Chondrocyte (in vitro differentiated cells): ENCODE measurements around the gene GYG2. TPM values are rescaled to one million over a fixed set of nuclear protein-coding genes. Genes with fewer than 3 reads are reported as not detected.

Experiments
- DNase-seq: peaks from one replicate; pipeline ENCODE4 v3.0.0; 2021; ENCODE audit warnings: mixed read lengths, low spot score
- H3K27ac Mint-ChIP-seq: one replicate; pipeline ENCODE4 v1.8.0; 2021; ENCODE audit warnings: mild to moderate bottlenecking, moderate library complexity, mixed read lengths; ENCODE audit not compliant: unreplicated experiment
- H3K27me3 Mint-ChIP-seq: 2 replicates; pipeline ENCODE4 v1.8.0; 2021; ENCODE audit warnings: low read depth, mixed read lengths
- H3K36me3 Mint-ChIP-seq: 2 replicates; pipeline ENCODE4 v1.8.0; 2021; ENCODE audit warnings: low read depth, mixed read lengths
- H3K4me1 Mint-ChIP-seq: 2 replicates; pipeline ENCODE4 v1.8.0; 2021; ENCODE audit warnings: low read depth, mild to moderate bottlenecking, mixed read lengths
- H3K4me3 Mint-ChIP-seq: one replicate; pipeline ENCODE4 v1.8.0; 2021; ENCODE audit warnings: mild to moderate bottlenecking, moderate library complexity, mixed read lengths; ENCODE audit not compliant: unreplicated experiment
- H3K9me3 Mint-ChIP-seq: 2 replicates; pipeline ENCODE4 v1.8.0; 2021; ENCODE audit warnings: low read depth, mixed read lengths
- total RNA-seq: library from RNA; stranded (reverse); gene quantifications from 3 replicates; pipeline ENCODE4 v1.2.1, GENCODE V29; 2021
- TF ChIP-seq, protein P1 (sequence below): fragments of 200-600 bp; sonication (generic); IDR thresholded peaks from 2 replicates; pipeline ENCODE4 v1.5.0; 2021; ENCODE audit warnings: antibody characterized with exemption, mild to moderate bottlenecking, moderate library complexity

Gene GYG2
- total RNA-seq, 1 donor from 2014 or later: 12.1 TPM

DNA sequence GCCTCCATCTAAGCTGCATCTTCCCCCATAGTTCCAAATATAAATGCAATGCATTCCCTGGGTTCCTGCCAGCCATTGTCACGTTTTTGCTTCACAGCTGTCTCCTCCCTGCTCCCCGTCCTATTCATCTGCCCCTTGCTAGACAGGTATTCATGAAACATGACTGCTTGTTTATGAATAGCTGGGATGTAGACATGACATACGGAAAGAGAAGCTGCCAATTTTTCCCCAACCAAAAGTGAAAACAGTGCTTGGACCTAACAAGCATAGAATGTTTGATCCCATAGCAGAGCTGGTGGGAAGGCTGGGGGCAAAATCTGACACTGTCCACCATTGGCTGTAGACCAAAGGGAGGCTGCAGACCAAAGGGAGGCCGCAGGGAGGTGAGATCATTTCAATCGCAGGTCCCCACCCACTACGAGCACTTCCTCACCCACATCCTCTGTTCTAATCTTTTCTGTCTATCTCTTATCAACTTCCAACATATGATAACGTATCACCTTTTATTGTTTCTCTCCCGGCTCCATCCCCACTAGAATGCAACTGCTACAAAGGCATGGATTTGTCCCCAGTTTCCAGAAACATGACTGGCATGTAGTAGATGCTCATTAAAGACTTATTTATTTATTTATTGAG lies 8.5 kb upstream of the GYG2 start:
- no peaks in the 10 kb centered on the region for H3K27me3 Mint-ChIP-seq
- H3K36me3 Mint-ChIP-seq: no peaks in the 10 kb centered on the region
- DNase-seq: no peak
- no peaks in the 10 kb centered on the region for H3K9me3 Mint-ChIP-seq
- TF ChIP-seq, protein P1, sequence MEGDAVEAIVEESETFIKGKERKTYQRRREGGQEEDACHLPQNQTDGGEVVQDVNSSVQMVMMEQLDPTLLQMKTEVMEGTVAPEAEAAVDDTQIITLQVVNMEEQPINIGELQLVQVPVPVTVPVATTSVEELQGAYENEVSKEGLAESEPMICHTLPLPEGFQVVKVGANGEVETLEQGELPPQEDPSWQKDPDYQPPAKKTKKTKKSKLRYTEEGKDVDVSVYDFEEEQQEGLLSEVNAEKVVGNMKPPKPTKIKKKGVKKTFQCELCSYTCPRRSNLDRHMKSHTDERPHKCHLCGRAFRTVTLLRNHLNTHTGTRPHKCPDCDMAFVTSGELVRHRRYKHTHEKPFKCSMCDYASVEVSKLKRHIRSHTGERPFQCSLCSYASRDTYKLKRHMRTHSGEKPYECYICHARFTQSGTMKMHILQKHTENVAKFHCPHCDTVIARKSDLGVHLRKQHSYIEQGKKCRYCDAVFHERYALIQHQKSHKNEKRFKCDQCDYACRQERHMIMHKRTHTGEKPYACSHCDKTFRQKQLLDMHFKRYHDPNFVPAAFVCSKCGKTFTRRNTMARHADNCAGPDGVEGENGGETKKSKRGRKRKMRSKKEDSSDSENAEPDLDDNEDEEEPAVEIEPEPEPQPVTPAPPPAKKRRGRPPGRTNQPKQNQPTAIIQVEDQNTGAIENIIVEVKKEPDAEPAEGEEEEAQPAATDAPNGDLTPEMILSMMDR: no peak
- no peak overlapping the region for H3K4me3 Mint-ChIP-seq
- H3K4me1 Mint-ChIP-seq: no peaks in the 10 kb centered on the region
- H3K27ac Mint-ChIP-seq: no peak overlapping the region

DNA sequence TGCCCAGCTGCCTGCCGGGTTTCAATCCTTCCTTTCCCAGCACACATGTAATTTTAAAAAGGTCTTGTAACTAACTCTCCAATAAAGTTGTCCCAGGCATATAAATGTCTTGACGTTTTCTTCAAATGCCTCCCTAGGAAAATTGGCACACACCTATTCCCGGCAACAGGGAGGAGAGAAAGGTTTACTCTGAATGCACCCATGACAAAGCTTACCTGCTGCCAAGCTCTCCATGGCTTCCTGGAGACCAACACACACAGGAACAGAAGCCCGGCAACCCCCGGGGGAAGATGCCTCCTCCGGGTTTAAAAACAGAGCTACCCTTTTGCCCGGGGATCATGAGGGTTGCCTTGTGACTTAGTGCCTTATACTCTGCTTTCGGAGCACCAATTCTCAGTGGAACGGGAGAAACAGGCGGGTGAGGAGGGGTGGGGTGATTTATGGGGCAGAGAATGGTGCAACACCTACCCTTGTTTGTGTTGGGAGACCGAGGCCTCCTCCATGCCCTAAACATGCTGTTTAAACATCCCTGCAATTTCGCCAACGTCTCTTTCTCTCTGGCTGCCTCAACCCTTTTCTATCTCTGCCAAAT lies 4.8 kb upstream of the GYG2 start:
- TF ChIP-seq, protein P1: no peak
- H3K27me3 Mint-ChIP-seq: no peaks in the 10 kb centered on the region
- no peaks in the 10 kb centered on the region for H3K36me3 Mint-ChIP-seq
- H3K27ac Mint-ChIP-seq: no peak overlapping the region
- no peaks in the 10 kb centered on the region for H3K9me3 Mint-ChIP-seq
- no peak overlapping the region for H3K4me3 Mint-ChIP-seq
- no peaks in the 10 kb centered on the region for H3K4me1 Mint-ChIP-seq
- DNase-seq: no peak

DNA sequence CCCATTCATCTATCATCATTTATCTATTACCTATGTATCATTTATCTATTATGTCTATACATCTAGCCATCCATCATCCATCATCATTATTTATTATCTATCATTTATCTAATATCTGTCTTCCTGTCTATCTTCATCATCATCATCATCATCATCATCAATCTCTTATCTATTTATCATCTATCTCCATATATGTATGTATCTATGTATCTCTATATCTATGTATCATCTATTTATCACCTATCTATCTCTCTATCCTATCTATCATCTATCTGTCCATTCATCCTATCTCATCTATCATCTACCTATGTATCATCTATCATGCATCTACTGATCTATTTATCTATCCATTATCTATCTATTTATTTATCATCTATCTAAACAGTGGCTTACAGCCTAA lies 3.8 kb upstream of the GYG2 start:
- H3K27ac Mint-ChIP-seq: no peak overlapping the region
- no peaks in the 10 kb centered on the region for H3K36me3 Mint-ChIP-seq
- no peaks in the 10 kb centered on the region for H3K27me3 Mint-ChIP-seq
- no peaks in the 10 kb centered on the region for H3K4me1 Mint-ChIP-seq
- no peak overlapping the region for H3K4me3 Mint-ChIP-seq
- DNase-seq: no peak
- TF ChIP-seq, protein P1: no peak
- no peaks in the 10 kb centered on the region for H3K9me3 Mint-ChIP-seq

DNA sequence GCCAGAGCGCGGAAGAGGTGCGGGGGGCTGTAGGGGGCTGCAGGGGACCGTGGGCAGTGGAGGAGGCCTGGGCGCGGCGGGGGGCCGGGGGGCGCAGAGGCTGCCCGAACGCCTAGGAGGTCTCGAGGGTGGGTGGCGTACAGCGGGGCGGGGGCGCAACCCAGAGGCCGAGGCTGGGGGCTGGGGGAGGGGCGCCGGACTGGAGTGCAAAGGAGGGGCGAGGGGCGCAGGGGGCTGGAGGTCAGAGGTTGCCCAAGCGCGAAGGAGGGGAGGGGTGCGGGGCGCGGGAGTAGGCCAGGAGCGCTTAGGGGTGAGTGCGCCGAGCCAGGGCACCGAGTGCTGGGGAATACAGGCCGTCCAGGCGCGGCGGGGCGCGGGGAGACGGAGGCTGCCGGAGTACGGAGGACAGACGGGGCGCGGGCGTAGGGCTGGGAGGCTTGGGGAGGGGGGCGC lies 255 bp downstream of the GYG2 start:
- no peaks in the 10 kb centered on the region for H3K9me3 Mint-ChIP-seq
- TF ChIP-seq, protein P1: no peak
- no peak overlapping the region for H3K27ac Mint-ChIP-seq
- H3K4me1 Mint-ChIP-seq: peaks cover 9% of the 10 kb centered on the region
- no peaks in the 10 kb centered on the region for H3K36me3 Mint-ChIP-seq
- no peaks in the 10 kb centered on the region for H3K27me3 Mint-ChIP-seq
- DNase-seq: no peak
- peak overlapping the region; percentile 64 for H3K4me3 Mint-ChIP-seq

- Mint-ChIP-seq H3K4me3 (peak overlapping the region; percentile 64), H3K27me3 (no peaks in the 10 kb centered on the region), H3K36me3 (no peaks in the 10 kb centered on the region), H3K4me1 (peaks cover 9% of the 10 kb centered on the region), H3K27ac (no peak overlapping the region), H3K9me3 (no peaks in the 10 kb centered on the region)
- no peak for DNase-seq
- TF ChIP-seq, protein P1: no peak
Observed at GRCh38 chrX:2829469-2830246, 928 bp downstream of the GYG2 start.
